Measurements from ENCODE around the gene SLC25A18. TPM values are rescaled to one million over a fixed set of nuclear protein-coding genes. Genes with fewer than 3 reads are reported as not detected.
"Not testable (repeated sequence)": the region's sequence is repeated elsewhere in the genome, so short reads cannot be mapped to it uniquely, and the experiment has no call there.

Gene SLC25A18, protein sequence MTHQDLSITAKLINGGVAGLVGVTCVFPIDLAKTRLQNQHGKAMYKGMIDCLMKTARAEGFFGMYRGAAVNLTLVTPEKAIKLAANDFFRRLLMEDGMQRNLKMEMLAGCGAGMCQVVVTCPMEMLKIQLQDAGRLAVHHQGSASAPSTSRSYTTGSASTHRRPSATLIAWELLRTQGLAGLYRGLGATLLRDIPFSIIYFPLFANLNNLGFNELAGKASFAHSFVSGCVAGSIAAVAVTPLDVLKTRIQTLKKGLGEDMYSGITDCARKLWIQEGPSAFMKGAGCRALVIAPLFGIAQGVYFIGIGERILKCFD
- 0.53 TPM for total RNA-seq

GRCh38 chr22:17562906-17563870 lies at the start of gene SLC25A18:
Gene SLC25A18 (plus strand): TSS chr22:17563498. CDS start chr22:17579945, 16,447 bp downstream.
- DNase-seq (ENCODE audit: low spot score) (no peak), ATAC-seq (peak; percentile 93)
- intact Hi-C loops (cut with DNase I) = no loop called here

DNA sequence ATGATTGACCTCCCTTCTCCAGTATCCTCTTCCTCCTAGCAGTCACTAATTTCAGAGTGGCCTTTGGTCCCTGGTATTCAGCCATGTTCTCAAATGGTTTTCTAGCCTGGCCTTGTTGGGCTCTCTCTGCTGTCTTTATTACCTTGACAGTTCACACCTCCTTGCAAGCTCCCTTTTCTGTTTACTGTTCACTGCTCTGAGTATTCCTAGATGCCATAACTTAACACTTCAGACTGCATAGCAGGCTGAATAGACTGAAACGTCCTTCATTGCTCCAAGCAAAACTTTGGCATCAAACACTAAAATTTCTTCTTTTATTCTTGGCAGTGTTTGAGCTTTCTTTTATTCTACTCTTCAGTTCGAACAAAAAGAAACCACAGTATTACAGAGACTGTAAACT lies 49.7 kb upstream of the SLC25A18 start:
- intact Hi-C loops (cut with DNase I) = no loop called here
- ATAC-seq (no peak), DNase-seq (ENCODE audit: low spot score) (no peak)

- intact Hi-C loops (cut with DNase I) = no loop called here
- ATAC-seq (no peak), DNase-seq (ENCODE audit: low spot score) (no peak)
Observed at GRCh38 chr22:17514084-17514483, 49.2 kb upstream of the SLC25A18 start.

DNA sequence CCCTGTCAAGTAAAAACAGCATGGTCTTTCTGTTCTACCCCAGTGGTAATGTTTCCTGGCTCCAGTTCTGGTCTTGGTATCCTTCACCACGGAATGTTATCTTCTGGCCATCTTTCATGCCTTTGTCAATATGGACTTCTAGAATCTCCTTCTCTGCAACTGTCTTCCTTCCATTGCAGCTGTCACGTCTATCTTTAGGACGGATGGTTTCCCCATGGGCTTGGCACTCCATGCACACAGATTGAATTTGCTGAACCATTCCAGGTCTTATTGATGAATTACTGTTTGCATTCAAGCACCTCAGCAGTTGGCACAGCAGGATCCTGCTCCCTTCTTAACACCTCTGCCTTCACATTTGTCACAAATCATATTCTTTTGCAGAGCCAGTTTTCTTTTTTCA lies 44.9 kb upstream of the SLC25A18 start:
- DNase-seq (ENCODE audit: low spot score) (no peak), ATAC-seq (no peak)
- intact Hi-C loops (cut with DNase I) = no loop called here

DNA sequence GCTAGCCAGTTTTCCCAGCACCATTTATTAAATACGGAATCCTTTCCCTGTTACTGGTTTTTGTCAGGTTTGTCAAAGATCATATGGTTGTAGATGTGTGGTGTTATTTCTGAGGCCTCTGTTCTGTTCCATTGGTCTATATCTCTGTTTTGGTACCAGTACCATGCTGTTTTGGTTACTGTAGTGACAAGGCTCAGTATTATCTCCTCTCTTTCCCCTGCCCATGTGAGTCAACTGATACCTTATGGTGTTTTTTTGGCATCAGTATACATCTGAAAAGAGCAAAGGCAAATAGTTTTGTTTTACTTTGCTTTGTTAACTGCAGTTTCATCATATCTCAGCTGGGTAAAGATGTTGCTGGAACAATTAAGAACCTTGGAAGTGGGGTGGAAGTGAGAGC lies 41.3 kb upstream of the SLC25A18 start:
- ATAC-seq; DNase-seq (ENCODE audit: low spot score); intact Hi-C loops (cut with DNase I): not testable (repeated sequence)

GRCh38 chr22:17523925-17524324 lies 39.4 kb upstream of the SLC25A18 start:
- DNase-seq (ENCODE audit: low spot score) (no peak), ATAC-seq (no peak)
- intact Hi-C loops (cut with DNase I) = no loop called here

- ATAC-seq = no peak
- DNase-seq (ENCODE audit: low spot score) = no peak
- intact Hi-C loops (cut with DNase I) = no loop called here
Observed at GRCh38 chr22:17536269-17536668, 27.0 kb upstream of the SLC25A18 start.

- ATAC-seq = no peak
- intact Hi-C loops (cut with DNase I) = no loop called here
- no peak for DNase-seq (ENCODE audit: low spot score)
Observed at GRCh38 chr22:17537155-17537554, 26.1 kb upstream of the SLC25A18 start.

DNA sequence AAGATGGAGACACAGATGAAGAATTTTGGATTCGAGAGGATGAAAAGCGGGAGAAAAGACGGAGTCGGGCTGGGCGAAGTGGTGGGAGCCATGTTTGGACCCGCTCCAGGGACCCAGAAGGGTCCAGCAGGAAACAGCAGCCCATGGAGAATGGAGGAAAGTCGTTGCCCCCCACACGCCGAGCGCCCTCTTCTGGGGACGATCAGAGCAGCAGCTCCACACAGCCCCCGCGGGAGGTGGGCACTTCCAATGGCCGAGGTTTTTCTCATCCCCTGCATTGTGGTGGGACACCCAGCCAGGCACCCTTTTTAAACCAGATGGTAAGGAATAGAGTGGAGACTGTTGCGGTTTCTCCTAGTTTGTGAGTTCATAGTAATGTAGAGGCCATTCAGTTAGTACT lies 22.8 kb upstream of the SLC25A18 start:
- intact Hi-C loops (cut with DNase I) = no loop called here
- DNase-seq (ENCODE audit: low spot score) (no peak), ATAC-seq (no peak)

- intact Hi-C loops (cut with DNase I) = no loop called here
- no peak for ATAC-seq
- no peak for DNase-seq (ENCODE audit: low spot score)
Observed at GRCh38 chr22:17541476-17541875, 21.8 kb upstream of the SLC25A18 start.

- ATAC-seq = no peak
- intact Hi-C loops (cut with DNase I) = no loop called here
- no peak for DNase-seq (ENCODE audit: low spot score)
Observed at GRCh38 chr22:17542452-17542851, 20.8 kb upstream of the SLC25A18 start.

DNA sequence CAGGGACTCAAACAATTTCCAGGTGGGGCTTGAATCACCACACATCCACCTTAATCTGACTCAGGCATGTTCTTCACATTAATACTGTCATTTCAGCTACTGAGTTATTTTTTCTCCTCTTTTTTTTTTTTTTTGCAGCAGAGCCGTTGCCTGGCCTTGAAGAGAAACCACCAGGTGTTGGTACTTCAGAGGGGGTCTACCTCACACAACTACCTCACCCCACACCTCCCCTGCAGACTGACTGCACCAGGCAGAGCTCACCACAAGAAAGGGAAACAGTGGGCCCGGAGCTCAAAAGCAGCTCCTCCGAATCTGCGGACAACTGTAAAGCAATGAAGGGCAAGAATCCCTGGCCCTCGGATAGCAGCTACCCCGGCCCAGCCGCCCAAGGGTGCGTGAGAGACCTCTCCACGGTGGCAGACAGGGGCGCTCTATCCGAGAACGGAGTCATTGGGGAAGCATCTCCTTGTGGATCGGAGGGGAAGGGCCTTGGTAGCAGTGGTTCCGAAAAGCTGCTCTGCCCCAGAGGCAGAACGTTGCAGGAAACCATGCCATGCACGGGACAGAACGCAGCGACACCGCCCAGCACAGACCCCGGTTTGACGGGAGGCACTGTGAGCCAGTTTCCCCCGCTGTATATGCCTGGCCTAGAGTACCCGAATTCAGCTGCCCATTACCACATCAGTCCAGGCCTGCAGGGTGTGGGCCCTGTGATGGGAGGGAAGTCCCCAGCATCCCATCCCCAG lies 15.1 kb upstream of the SLC25A18 start:
- DNase-seq (ENCODE audit: low spot score) = no peak

DNA sequence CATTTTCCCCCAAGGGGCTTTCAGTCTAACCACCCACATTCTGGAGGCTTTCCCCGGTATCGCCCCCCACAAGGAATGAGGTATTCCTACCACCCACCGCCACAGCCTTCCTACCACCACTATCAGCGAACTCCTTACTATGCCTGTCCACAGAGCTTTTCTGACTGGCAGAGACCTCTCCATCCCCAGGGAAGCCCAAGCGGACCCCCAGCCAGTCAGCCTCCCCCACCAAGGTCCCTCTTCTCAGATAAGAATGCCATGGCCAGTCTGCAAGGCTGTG lies 14.6 kb upstream of the SLC25A18 start:
- DNase-seq (ENCODE audit: low spot score) (no peak), ATAC-seq (no peak)
- intact Hi-C loops (cut with DNase I) = no loop called here

More for the DNA sequence above, 15.1 kb upstream of the SLC25A18 start:
- ATAC-seq = no peak
- intact Hi-C loops (cut with DNase I) = no loop called here

GRCh38 chr22:17549183-17549582 lies 14.1 kb upstream of the SLC25A18 start:
- intact Hi-C loops (cut with DNase I) = no loop called here
- DNase-seq (ENCODE audit: low spot score) (no peak), ATAC-seq (no peak)

GRCh38 chr22:17549655-17550054 lies 13.6 kb upstream of the SLC25A18 start:
- ATAC-seq (no peak), DNase-seq (ENCODE audit: low spot score) (no peak)
- intact Hi-C loops (cut with DNase I) = no loop called here

GRCh38 chr22:17552737-17553136 lies 10.6 kb upstream of the SLC25A18 start:
- ATAC-seq (no peak), DNase-seq (ENCODE audit: low spot score) (no peak)
- intact Hi-C loops (cut with DNase I) = no loop called here

DNA sequence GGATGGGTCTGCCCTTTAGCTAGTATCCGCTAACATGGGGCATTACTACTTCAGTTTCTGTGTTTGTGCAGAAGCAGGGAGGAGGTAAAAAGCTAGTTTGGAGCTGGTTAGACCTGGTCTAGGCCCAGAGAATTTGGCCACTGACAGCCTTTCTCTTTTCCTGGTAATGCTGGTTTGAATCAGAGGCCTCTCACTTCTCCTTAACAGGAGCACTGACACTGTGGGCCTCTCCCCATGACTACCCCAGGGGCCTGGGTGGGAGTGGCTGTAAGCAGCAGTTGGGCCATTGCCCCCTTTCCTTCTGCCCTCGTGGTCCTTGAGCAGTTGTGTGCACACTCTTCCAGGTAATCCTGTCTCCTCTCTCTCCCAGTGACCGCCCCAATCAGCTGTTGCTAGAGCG lies 8.5 kb upstream of the SLC25A18 start:
- DNase-seq (ENCODE audit: low spot score) (no peak), ATAC-seq (no peak)
- intact Hi-C loops (cut with DNase I) = no loop called here

GRCh38 chr22:17559188-17559587 lies 4.1 kb upstream of the SLC25A18 start:
- peak; percentile 30 for DNase-seq (ENCODE audit: low spot score)
- ATAC-seq = no peak
- intact Hi-C loops (cut with DNase I) = no loop called here

DNA sequence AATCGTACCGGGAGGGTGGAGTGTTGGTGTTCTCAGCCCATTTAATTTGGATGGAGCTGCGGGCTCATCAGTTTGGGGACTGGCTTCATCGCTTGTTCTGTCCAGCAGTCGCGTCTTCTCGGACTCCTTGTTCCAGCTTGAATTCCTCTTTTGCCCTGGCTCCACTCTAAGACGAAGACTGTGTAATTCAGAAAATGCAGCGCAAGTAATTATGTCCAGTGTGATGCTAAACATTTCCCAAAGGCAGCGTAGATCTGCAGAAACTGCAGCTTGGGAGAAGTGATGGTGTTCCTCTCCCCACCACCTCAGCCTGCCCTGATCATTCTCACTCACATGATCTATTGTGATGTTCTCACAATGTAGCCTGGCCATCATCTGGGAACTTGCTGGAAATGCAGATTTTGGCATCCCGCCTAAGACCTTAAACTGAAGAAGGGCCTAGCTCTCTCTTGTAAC lies 666 bp downstream of the SLC25A18 start:
- intact Hi-C loops (cut with DNase I) = no loop called here
- ATAC-seq (peak; percentile 80), DNase-seq (ENCODE audit: low spot score) (no peak)

All from sciatic nerve (tissue), 2 donors.